GM21390 (cell line): Measurements from ENCODE around the gene CHI3L1.
"Not testable (repeated sequence)": the region's sequence is repeated elsewhere in the genome, so short reads cannot be mapped to it uniquely, and the experiment has no call there.

ENCODE experiments used
- ATAC-seq: cut with Tn5 transposase; IDR thresholded peaks from one replicate; pipeline ENCODE4 v1.9.1; 2021; ENCODE audit not compliant: unreplicated experiment

Gene CHI3L1

DNA sequence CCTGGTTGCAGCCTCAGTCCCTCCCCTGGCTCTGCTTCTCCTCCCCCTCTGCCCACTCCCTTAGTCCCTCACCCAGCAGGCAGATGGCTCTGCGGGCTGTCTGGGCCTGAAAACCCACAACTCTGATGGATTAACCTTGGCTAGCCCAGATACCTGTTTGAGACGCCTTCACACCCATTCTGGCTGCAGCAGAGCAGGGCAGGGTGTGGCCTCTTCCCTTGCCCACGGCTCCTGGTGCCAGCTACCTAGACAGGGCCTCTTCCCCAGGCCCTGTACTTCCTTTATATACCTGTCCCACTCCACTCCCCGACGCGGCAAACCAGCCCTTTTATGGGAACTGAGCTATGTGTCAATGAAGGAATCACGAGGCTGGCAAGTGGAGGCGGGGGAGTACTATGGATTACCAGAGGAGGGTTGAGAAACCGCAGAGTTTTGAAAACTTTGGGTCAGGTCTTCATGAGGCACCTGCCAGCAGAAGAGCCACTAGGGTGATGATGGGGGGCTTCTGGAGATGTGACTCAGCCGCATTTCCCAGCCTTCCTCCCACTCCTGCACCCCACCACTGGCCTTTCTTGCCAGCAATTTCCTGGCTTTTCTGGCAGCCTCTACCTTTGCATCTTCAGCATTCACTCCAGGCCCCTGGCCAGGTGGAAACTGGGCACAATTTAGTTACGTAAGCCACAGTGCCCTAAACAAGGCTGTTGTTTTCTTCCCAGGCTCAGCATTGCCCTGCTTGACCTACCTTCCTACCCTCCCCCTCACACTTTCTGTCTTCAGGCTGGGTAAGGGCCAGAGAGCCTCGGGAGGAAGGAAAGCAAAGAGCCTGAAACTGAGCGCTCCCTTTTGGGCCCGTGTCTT, at the start of gene CHI3L1:
Gene CHI3L1, minus strand, starts transcription at position 259 of the 858 bp plus-strand sequence. Its CDS starts 81 bp downstream, at position 178.
- ATAC-seq, result no peak

GRCh38 chr1:203234901-203235300, 48.4 kb upstream of the CHI3L1 start:
- ATAC-seq, result not testable (repeated sequence)

GRCh38 chr1:203229471-203230135, 43.1 kb upstream of the CHI3L1 start, which contains the start of gene CHIT1:
Gene CHIT1 (minus strand): TSS chr1:203229673. CDS start chr1:203229636, 37 bp downstream.
- ATAC-seq, result no peak

DNA sequence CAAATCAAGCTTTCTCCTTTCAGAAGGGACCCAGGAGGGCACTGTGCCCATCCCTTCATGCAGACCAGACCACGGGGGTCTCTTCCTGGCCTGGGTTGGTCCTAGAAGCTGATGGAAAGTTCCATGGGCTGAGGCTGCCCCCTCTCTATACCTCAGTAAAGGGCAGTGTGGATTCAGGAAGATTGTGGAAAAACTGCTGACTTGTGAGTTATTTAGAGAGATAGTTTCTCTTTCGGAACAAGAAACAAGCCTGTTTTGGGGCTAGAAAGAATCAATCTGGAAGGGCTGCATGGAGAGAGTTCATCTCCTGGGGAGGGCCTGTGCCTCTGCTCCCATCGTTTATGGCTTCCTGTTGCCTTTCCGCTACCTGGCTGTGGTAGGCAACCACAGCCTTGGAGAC, 42.2 kb upstream of the CHI3L1 start:
- ATAC-seq, result no peak

- ATAC-seq, result no peak
Measured at GRCh38 chr1:203227371-203228083, 41.0 kb upstream of the CHI3L1 start.

GRCh38 chr1:203225071-203225470, 38.6 kb upstream of the CHI3L1 start:
- ATAC-seq, result no peak

DNA sequence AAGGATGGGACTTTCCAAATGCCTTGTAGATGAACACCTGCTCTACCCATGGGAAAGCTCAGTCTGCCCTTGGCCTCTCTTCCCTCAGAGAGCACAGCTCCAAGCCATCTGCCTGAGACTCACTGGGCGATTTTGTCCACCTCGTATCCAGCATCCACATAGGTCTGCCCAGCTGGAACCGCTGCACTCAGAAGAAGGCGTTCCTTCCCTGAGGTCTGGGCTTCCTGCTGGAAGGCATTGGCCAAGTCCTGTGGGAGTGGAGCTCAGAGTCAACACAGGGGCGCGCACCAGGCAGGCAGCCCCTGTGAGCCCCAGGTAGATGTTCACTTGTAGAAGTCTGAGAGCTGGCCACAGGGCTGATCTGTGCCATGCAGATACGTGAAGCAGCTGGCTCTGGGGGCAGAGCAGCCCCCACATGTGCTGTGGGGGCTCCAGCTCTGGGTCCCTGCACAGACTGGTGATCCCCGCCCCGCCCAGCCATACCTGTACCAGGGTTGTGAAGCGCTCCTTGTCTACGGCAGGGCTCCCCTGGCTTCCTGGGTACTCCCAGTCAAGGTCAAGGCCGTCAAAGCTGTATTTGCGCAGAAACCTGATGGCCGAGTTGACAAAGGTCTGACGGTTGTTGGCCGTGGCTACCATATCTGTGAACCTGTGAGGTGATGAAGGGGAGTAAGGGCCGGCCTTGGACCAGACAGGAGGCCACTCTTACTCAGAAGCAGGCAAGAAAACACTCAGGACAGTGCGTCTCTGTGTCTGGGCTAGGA, 36.7 kb upstream of the CHI3L1 start:
- no peak for ATAC-seq

GRCh38 chr1:203219934-203220333, 33.4 kb upstream of the CHI3L1 start:
- ATAC-seq, result no peak

GRCh38 chr1:203219171-203219570, 32.7 kb upstream of the CHI3L1 start:
- ATAC-seq, result no peak

- no peak for ATAC-seq
Measured at GRCh38 chr1:203217668-203218067, 31.2 kb upstream of the CHI3L1 start.

DNA sequence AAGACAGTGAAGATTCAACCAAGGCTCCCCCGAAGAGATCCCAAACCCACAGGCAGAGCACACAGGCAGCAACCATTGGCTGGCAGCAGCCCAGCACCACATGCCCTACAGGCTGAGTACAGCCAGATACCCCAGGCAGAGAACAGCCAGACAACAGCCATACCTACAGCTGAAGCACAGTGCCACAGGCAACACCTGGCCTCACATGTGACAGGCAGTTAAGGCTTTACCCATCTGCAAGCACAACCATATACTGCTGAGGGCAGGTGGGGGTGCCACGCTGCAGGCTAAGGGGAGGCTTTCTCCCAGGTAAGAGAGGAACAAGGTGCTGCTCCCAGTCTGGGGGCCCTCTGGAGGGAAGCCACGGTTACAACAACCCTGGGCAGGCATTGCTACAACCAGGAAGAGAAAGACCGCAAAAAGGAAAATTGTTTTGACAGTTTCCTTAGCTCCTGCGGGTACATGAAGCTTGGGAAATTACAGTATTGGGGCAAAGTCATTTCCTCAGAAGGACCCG, 30.7 kb upstream of the CHI3L1 start:
- no peak for ATAC-seq

- ATAC-seq, result no peak
Measured at GRCh38 chr1:203216274-203217138, 30.0 kb upstream of the CHI3L1 start.

DNA sequence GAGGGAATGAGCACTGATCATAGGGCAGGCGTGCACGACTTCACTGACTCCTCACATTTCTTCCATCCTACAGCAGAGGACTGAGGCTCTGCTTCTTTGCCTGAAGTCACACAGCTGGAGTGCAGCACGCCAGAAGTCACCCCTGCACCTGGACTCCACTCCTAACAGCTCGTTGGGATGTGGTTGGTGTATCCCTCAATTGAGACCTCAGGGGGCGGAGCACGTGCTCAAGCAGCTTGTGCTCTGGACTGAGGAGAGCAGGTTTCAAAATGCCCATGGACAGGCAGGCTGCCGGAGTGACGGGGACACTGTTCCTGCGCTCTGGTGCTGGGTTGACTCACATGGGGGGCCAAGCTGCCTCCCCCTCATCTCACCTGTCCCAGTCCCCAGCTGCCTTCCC, 29.1 kb upstream of the CHI3L1 start:
- ATAC-seq, result no peak

DNA sequence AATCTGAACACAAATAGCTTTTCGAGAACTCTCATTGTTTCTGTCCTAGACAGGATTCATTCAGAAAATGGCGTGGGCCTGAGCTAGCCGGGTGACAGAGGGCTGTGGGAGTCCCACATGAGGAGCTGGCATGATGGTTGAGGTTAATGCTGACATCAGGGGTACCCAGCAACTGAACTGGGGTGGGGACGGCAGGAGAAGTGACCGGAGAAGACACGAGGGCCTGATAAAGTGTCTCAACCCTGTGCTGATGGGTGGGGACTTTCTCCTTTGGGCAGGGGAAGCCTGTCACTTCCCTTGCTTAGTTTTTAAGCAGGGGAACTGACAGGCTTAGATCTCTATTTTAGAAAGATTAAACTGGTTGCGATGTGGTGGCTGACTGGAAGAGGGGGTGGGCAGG, 28.4 kb upstream of the CHI3L1 start:
- ATAC-seq, result no peak

- ATAC-seq, result no peak
Measured at GRCh38 chr1:203213126-203213525, 26.6 kb upstream of the CHI3L1 start.

GRCh38 chr1:203211812-203212211, 25.3 kb upstream of the CHI3L1 start:
- no peak for ATAC-seq

DNA sequence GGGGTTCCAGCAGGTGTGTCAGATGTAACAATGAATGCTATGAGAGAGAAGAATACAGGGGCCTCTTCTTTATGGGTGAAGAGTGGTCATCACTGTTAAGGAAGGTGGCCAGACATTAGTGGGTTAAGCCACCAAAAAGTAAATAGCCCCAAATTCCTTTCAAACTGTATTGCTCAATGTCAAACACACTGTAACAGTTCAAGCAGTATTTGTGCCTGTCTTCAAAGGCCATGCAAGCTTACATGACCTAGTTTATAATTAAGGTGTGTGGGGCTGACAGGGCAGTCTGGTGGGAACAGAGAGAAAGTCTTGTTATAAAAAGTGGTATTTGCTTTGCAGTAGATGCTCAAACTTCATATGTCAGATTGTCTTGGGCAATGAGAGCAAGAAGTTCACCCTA, 24.5 kb upstream of the CHI3L1 start:
- no peak for ATAC-seq

DNA sequence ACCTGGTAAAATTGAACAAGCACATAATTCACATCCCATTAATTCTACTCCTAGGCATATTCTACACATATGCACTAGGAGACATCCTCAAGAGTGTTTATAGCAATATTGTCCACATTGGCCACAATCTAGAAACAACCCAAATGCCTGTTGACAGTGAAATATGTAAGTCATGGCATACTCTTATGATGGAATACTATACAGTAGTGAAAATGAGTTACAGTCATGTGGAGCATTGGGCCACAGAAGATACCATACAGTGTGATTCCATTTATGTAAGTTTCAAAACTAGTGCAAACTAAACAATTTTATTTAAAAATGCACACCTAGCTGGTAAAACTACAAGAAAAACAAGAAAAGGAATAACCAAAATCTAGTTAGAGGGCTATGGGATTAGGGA, 23.8 kb upstream of the CHI3L1 start:
- no peak for ATAC-seq

- ATAC-seq, result no peak
Measured at GRCh38 chr1:203208181-203208580, 21.7 kb upstream of the CHI3L1 start.

GRCh38 chr1:203207751-203208150, 21.2 kb upstream of the CHI3L1 start:
- ATAC-seq, result no peak
